Esophagus (tissue), 2 donors: Measurements from ENCODE around the gene TRAFD1. TPM values are rescaled to one million over a fixed set of nuclear protein-coding genes. Genes with fewer than 3 reads are reported as not detected.

ENCODE experiments used
- H3K27ac ChIP-seq, 2 donors: one replicate each; pipeline ENCODE4 v1.5.1; 2013; ENCODE audit warnings: low read depth in 2 of 2, mild to moderate bottlenecking in 2 of 2, inconsistent platforms in 1 of 2, low read length in 1 of 2, moderate library complexity in 1 of 2
- H3K27me3 ChIP-seq, 2 donors: one replicate each; pipeline ENCODE4 v1.6.1; 2013; ENCODE audit warnings: low read length in 2 of 2, control low read depth in 1 of 2, mild to moderate bottlenecking in 1 of 2; ENCODE audit not compliant: insufficient read depth in 2 of 2, control insufficient read depth in 1 of 2
- H3K36me3 ChIP-seq, 2 donors: one replicate each; pipeline ENCODE4 v1.6.1; 2013; ENCODE audit warnings: low read length in 1 of 2; ENCODE audit not compliant: control insufficient read depth in 2 of 2, insufficient read depth in 2 of 2
- H3K4me1 ChIP-seq, 2 donors: one replicate each; pipeline ENCODE4 v1.6.1; 2013; ENCODE audit warnings: low read length in 1 of 2; ENCODE audit not compliant: control insufficient read depth in 2 of 2, insufficient read depth in 2 of 2
- H3K4me3 ChIP-seq, 2 donors: one replicate each; pipeline ENCODE4 v1.5.1; 2013; ENCODE audit warnings: low read length in 2 of 2, mild to moderate bottlenecking in 2 of 2, low read depth in 1 of 2, moderate library complexity in 1 of 2
- H3K9me3 ChIP-seq, 2 donors: one replicate each; pipeline ENCODE4 v1.6.1; 2013; ENCODE audit warnings: mild to moderate bottlenecking in 2 of 2, low read depth in 1 of 2, low read length in 1 of 2, moderate library complexity in 1 of 2; ENCODE audit not compliant: control insufficient read depth in 2 of 2, insufficient read depth in 1 of 2
- WGBS, 2 donors: extraction: QIAGEN DNeasy Blood & Tissue Kit; methylation state at CpG; one replicate each; pipeline ENCODE4 v1.1.7; 2013; 5-methylcytosine and 5-hydroxymethylcytosine counted together
- polyA plus RNA-seq, 2 donors: library from polyadenylated mRNA; stranded (reverse); fragments of 200-250 nt; gene quantifications; one replicate each; pipeline ENCODE4 v1.2.3, GENCODE V29; 2013
- donor health status: healthy with polysubstance abuse.
- donor health status: Bipolar disorder and iron deficiency.

TRAFD1 gene
- polyA plus RNA-seq, 2 donors, result 10.8 to 24.9 TPM

GRCh38 chr12:112115259-112116045 lies 9.9 kb upstream of the TRAFD1 start:
- H3K27ac ChIP-seq, result peak overlapping the region; percentile 36 to 37
- H3K27me3 ChIP-seq, result no peaks in the 10 kb centered on the region
- no peaks in the 10 kb centered on the region for H3K36me3 ChIP-seq
- no peaks in the 10 kb centered on the region for H3K9me3 ChIP-seq
- 66 to 76% methylated on average over 6 of the region's 6 CpGs for WGBS, 2 donors
- H3K4me1 ChIP-seq, result peaks cover 0 to 5% of the 10 kb centered on the region in 2 donors
- no peak overlapping the region for H3K4me3 ChIP-seq

- WGBS, 2 donors, result 40 to 50% methylated on average over 7 of the region's 7 CpGs
- no peaks in the 10 kb centered on the region for H3K27me3 ChIP-seq
- H3K4me1 ChIP-seq, result peaks cover 0 to 5% of the 10 kb centered on the region in 2 donors
- no peaks in the 10 kb centered on the region for H3K9me3 ChIP-seq
- peak overlapping the region; percentile 47 to 48 for H3K27ac ChIP-seq
- no peaks in the 10 kb centered on the region for H3K36me3 ChIP-seq
- no peak overlapping the region for H3K4me3 ChIP-seq
Measured at GRCh38 chr12:112116232-112117060, 8.9 kb upstream of the TRAFD1 start.

GRCh38 chr12:112117685-112118084 lies 7.7 kb upstream of the TRAFD1 start:
- peaks cover 0 to 7% of the 10 kb centered on the region in 2 donors for H3K4me1 ChIP-seq
- H3K27me3 ChIP-seq, result no peaks in the 10 kb centered on the region
- WGBS, 2 donors, result 68 to 76% methylated on average over 8 of the region's 8 CpGs
- H3K27ac ChIP-seq, result no peak overlapping the region
- no peak overlapping the region for H3K4me3 ChIP-seq
- H3K9me3 ChIP-seq, result no peaks in the 10 kb centered on the region
- no peaks in the 10 kb centered on the region for H3K36me3 ChIP-seq

GRCh38 chr12:112121780-112122565 lies 3.4 kb upstream of the TRAFD1 start:
- H3K4me3 ChIP-seq, result no peak overlapping the region
- 41 to 52% methylated on average over 11 of the region's 11 CpGs for WGBS, 2 donors
- no peaks in the 10 kb centered on the region for H3K9me3 ChIP-seq
- peaks cover 0 to 7% of the 10 kb centered on the region in 2 donors for H3K4me1 ChIP-seq
- peak overlapping the region; percentile 72 to 80 for H3K27ac ChIP-seq
- H3K27me3 ChIP-seq, result no peaks in the 10 kb centered on the region
- H3K36me3 ChIP-seq, result no peaks in the 10 kb centered on the region

- H3K4me3 ChIP-seq, result no peak overlapping the region
- no peaks in the 10 kb centered on the region for H3K36me3 ChIP-seq
- no peaks in the 10 kb centered on the region for H3K9me3 ChIP-seq
- peaks cover 0 to 15% of the 10 kb centered on the region in 2 donors for H3K4me1 ChIP-seq
- H3K27ac ChIP-seq, result peak overlapping the region; percentile 70 to 71
- 46 to 51% methylated on average over 12 of the region's 12 CpGs for WGBS, 2 donors
- H3K27me3 ChIP-seq, result no peaks in the 10 kb centered on the region
Measured at GRCh38 chr12:112122823-112123690, 2.3 kb upstream of the TRAFD1 start.

- Histone ChIP-seq H3K4me1 (peaks cover 0 to 16% of the 10 kb centered on the region in 2 donors), H3K9me3 (no peaks in the 10 kb centered on the region), H3K4me3 (no peak overlapping the region), H3K27me3 (no peaks in the 10 kb centered on the region), H3K27ac (no peak overlapping the region), H3K36me3 (no peaks in the 10 kb centered on the region)
- 0 to 4% methylated on average over 1 of the region's 1 CpG for WGBS, 2 donors
Measured at GRCh38 chr12:112124918-112125249, 476 bp upstream of the TRAFD1 start.

GRCh38 chr12:112126000-112126438 lies 659 bp downstream of the TRAFD1 start:
- Histone ChIP-seq H3K4me1 (peaks cover 0 to 17% of the 10 kb centered on the region in 2 donors), H3K9me3 (no peaks in the 10 kb centered on the region), H3K27me3 (no peaks in the 10 kb centered on the region), H3K27ac (peak overlapping the region; percentile 96 to 99), H3K4me3 (peak overlapping the region; percentile 93 to 98), H3K36me3 (no peaks in the 10 kb centered on the region)
- 1 to 2% methylated on average over 25 of the region's 25 CpGs for WGBS, 2 donors

- H3K9me3 ChIP-seq, result no peaks in the 10 kb centered on the region
- H3K27me3 ChIP-seq, result no peaks in the 10 kb centered on the region
- WGBS, 2 donors, result 62 to 65% methylated on average over 7 of the region's 7 CpGs
- peak overlapping the region in 1 of 2 donors; percentile 42 for H3K27ac ChIP-seq
- no peaks in the 10 kb centered on the region for H3K36me3 ChIP-seq
- peaks cover 0 to 14% of the 10 kb centered on the region in 2 donors for H3K4me1 ChIP-seq
- peak overlapping the region in 1 of 2 donors; percentile 93 for H3K4me3 ChIP-seq
Measured at GRCh38 chr12:112126911-112127310, 1.6 kb downstream of the TRAFD1 start.
